HL-60 (cell line): ENCODE data around the gene TIAM1.

ENCODE experiments used
- DNase-seq, 2 experiments: peaks; one replicate each; pipeline ENCODE4 v3.0.0-alpha.2; 2010 to 2020; ENCODE audit warnings: low read depth in 1 of 2, low spot score in 1 of 2
- H3K27ac ChIP-seq: fragments of 250-450 bp; sonication (Bioruptor Pico); replicated peaks from 2 replicates; pipeline ENCODE4 v1.5.1; 2020; ENCODE audit warnings: mild to moderate bottlenecking, moderate library complexity
- H3K27me3 ChIP-seq: fragments of 250-450 bp; sonication (Bioruptor Pico); 2 replicates; pipeline ENCODE4 v1.5.1; 2021; ENCODE audit warnings: mild to moderate bottlenecking, moderate library complexity; ENCODE audit not compliant: insufficient read depth, poor library complexity, severe bottlenecking
- H3K4me3 ChIP-seq: replicated peaks from 2 replicates; pipeline ENCODE4 v1.5.1; 2011; ENCODE audit warnings: mild to moderate bottlenecking, control low read depth, low read length; ENCODE audit not compliant: insufficient read depth
- GABPA ChIP-seq: IDR thresholded peaks from 2 replicates; pipeline ENCODE4 v1.6.1; 2012; ENCODE audit warnings: low read depth
- POLR2AphosphoS5 ChIP-seq: IDR thresholded peaks from 2 replicates; pipeline ENCODE4 v1.6.1; 2012; ENCODE audit warnings: low read depth
- SPI1 ChIP-seq: IDR thresholded peaks from 2 replicates; pipeline ENCODE4 v1.6.1; 2012; ENCODE audit warnings: low read depth, mild to moderate bottlenecking, borderline replicate concordance
- TF ChIP-seq, protein P1 (sequence below): IDR thresholded peaks from 2 replicates; pipeline ENCODE4 v1.6.1; 2012; ENCODE audit warnings: low read depth; ENCODE audit not compliant: insufficient replicate concordance
- TF ChIP-seq, protein P2 (sequence below): IDR thresholded peaks from one replicate; pipeline ENCODE4 v1.5.1; 2011; ENCODE audit warnings: low read length, control low read depth, inconsistent platforms; ENCODE audit not compliant: insufficient read depth

Gene TIAM1

DNA sequence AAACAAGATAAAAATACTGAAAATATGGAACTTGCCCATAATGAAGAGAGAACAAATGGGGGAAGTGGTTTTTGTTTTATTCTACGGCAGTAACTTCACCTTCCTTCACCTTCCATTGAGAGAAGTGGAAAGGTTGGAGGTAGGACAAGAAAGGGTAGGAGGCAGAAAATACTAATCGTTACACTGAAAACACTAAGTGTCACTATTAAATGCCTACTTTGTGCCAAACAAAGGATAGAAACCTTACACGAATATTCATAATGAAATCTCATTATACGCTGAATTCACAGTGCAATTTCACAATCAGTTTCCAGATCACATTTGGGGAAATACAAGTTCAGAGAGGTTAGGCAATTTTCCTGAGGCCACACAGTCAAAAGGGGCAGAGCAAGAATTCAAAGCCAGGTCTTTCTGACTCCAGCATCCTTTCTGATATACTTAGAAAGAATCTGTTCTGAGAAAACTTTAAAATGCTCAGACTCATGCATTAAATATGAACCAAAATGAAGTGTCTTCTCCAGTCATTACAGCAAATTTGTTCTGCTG lies 3.0 kb downstream of the TIAM1 start:
- peaks cover 22% of the 10 kb centered on the region for H3K27me3 ChIP-seq
- TF ChIP-seq SPI1: no peak
- TF ChIP-seq, protein P1, sequence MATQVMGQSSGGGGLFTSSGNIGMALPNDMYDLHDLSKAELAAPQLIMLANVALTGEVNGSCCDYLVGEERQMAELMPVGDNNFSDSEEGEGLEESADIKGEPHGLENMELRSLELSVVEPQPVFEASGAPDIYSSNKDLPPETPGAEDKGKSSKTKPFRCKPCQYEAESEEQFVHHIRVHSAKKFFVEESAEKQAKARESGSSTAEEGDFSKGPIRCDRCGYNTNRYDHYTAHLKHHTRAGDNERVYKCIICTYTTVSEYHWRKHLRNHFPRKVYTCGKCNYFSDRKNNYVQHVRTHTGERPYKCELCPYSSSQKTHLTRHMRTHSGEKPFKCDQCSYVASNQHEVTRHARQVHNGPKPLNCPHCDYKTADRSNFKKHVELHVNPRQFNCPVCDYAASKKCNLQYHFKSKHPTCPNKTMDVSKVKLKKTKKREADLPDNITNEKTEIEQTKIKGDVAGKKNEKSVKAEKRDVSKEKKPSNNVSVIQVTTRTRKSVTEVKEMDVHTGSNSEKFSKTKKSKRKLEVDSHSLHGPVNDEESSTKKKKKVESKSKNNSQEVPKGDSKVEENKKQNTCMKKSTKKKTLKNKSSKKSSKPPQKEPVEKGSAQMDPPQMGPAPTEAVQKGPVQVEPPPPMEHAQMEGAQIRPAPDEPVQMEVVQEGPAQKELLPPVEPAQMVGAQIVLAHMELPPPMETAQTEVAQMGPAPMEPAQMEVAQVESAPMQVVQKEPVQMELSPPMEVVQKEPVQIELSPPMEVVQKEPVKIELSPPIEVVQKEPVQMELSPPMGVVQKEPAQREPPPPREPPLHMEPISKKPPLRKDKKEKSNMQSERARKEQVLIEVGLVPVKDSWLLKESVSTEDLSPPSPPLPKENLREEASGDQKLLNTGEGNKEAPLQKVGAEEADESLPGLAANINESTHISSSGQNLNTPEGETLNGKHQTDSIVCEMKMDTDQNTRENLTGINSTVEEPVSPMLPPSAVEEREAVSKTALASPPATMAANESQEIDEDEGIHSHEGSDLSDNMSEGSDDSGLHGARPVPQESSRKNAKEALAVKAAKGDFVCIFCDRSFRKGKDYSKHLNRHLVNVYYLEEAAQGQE: no peak
- TF ChIP-seq, protein P2, sequence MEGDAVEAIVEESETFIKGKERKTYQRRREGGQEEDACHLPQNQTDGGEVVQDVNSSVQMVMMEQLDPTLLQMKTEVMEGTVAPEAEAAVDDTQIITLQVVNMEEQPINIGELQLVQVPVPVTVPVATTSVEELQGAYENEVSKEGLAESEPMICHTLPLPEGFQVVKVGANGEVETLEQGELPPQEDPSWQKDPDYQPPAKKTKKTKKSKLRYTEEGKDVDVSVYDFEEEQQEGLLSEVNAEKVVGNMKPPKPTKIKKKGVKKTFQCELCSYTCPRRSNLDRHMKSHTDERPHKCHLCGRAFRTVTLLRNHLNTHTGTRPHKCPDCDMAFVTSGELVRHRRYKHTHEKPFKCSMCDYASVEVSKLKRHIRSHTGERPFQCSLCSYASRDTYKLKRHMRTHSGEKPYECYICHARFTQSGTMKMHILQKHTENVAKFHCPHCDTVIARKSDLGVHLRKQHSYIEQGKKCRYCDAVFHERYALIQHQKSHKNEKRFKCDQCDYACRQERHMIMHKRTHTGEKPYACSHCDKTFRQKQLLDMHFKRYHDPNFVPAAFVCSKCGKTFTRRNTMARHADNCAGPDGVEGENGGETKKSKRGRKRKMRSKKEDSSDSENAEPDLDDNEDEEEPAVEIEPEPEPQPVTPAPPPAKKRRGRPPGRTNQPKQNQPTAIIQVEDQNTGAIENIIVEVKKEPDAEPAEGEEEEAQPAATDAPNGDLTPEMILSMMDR: no peak
- DNase-seq: no peak
- no peak overlapping the region for H3K4me3 ChIP-seq
- H3K27ac ChIP-seq: no peak overlapping the region

DNA sequence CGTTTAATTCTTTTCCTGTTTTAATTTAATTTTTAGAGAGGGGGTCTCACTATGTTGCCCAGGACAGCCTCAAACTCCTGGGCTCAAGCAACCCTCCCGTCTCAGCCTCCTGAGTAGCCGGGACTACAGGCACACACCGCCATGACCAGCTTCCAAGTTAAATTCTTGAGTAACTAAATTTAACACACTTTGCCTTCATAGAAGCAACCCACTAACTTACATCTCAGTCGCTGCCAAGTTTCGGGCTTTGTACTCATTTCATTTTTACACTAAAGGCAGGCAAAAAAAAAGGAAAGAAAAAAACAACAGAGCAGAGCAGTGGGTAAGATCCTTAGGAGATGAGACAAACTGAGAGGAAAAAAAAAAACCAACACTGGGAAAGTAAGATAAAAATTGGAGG lies 3.5 kb downstream of the TIAM1 start:
- no peak overlapping the region for H3K4me3 ChIP-seq

DNA sequence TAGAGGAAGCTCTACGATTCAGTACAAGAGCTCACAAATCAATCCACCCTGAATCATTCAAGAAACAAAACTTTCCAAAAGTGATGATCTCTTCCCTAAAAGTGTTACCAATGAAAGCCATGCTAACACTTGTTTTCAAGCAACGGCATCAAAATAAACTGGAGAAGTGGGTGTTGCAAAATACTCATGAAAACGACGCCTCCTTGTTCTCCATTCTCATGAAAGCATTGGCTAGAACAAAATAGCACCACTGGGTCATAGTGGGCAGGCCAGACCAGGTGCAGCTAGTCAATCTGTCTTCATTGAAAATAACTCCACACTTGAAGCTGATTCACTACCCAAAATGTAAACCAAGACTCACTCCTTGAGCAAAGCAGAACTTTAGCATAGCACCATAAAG lies 4.3 kb downstream of the TIAM1 start:
- DNase-seq: no peak
- Histone ChIP-seq H3K27ac (no peak overlapping the region), H3K27me3 (peaks cover 22% of the 10 kb centered on the region), H3K4me3 (no peak overlapping the region)
- TF ChIP-seq, protein P2: no peak

More for the DNA sequence above, 3.5 kb downstream of the TIAM1 start:
- TF ChIP-seq GABPA (no peak), SPI1 (no peak), POLR2AphosphoS5 (no peak)
- TF ChIP-seq, protein P2: no peak
- TF ChIP-seq, protein P1: no peak
- H3K27ac ChIP-seq: no peak overlapping the region
- peaks cover 22% of the 10 kb centered on the region for H3K27me3 ChIP-seq
- DNase-seq: no peak

DNA sequence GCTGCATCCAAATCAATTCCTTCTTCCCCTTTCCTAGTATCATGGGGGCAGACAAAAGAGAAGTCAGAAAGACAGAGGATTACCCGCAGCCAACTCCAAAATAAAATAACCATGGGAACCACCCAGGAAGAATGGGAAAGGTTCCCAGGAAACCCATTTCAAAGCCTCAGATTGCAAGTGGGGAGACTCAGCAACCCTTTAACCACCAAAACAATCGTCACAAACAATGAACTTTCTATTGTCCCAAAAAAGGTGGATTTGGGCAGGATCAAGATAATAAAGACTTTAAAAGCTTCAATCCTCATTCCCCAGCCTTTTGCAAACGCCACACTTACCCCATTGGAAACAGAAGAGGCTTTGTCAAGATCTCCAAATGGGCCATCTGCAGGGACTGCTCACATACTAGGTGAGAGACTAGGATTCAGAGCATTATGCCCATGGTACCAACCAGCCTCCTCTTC lies 5.1 kb downstream of the TIAM1 start:
- no peak overlapping the region for H3K4me3 ChIP-seq
- no peak overlapping the region for H3K27ac ChIP-seq
- DNase-seq: no peak
- TF ChIP-seq POLR2AphosphoS5 (no peak), GABPA (no peak), SPI1 (no peak)
- TF ChIP-seq, protein P1: no peak
- TF ChIP-seq, protein P2: no peak
- H3K27me3 ChIP-seq: peaks cover 14% of the 10 kb centered on the region
